Activated CD4-positive, alpha-beta T cell treated with anti-CD3 and anti-CD28 coated beads, Interleukin-2, amount 50 U/mL, for 4 hours (primary cell): ENCODE data around the gene MAP1LC3A.
"Not testable (repeated sequence)": the region's sequence is repeated elsewhere in the genome, so short reads cannot be mapped to it uniquely, and the experiment has no call there.

ENCODE experiments used
- DNase-seq, 2 experiments: peaks; one replicate each; pipeline ENCODE4 v3.0.0-alpha.2; 2020

The MAP1LC3A gene

DNA sequence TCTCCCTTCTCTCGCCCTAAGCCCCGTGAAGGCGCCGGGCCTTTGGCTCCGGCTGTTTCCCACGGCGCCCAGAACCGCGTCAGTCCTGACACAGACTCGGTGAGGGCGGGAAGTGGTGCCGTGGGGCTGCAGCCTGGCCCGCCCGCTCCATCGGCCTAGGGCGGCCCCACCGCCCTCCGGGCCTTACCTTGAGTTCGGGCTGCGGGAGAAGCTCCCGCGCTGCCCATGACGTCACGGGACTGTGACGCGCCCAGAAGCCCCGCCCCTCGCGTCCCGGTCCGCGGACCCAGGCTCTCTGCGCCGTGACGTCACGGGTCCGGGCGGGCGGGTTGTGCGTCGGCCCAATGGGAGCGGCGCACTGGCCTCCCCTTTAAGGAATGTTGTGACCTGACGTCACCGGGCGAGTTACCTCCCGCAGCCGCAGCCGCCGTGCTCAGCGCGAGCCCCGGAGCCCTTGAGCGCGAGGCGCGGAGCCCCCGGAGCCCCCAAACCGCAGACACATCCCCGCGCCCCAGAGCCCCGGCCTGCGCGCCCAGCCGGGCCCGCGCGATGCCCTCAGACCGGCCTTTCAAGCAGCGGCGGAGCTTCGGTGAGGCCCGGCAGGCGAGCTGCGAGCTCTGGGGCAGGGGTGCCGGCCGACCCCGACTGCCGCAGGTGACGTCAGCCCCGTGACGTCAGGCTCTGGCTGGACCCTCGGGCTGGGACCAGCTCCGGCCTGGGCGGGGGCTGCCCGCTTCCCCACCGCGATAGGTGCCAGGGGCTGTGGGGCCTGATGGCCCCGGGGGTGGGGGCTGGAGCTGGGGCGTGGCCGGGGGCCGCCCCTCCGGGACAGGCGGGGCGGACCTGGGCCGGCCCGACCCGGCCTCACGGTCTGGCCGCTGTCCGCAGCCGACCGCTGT lies at the start of gene MAP1LC3A:
MAP1LC3A (plus strand) TSS at position 399 of the 899 bp plus-strand sequence; CDS start at position 550, 151 bp downstream.
- DNase-seq, result peak; percentile 90 to 92

DNA sequence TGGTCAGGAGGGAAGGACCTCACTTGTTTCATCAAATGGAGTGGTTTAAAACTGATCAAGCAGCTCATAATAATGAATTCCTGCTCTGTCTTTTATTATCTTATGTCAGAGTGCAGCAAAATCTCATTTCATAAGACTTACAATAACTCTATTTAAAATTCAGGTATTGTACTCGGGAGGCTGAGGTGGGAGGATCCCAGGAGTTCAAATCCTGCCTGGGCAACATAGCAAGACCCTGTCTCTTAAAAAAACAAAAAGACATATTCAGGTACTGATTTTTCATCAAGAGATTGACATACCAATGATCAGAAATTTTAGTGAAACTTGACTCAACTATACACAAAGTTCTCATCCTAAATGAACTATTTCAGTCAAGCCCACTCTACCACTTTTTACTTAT lies 47.9 kb upstream of the MAP1LC3A start:
- no peak for DNase-seq

DNA sequence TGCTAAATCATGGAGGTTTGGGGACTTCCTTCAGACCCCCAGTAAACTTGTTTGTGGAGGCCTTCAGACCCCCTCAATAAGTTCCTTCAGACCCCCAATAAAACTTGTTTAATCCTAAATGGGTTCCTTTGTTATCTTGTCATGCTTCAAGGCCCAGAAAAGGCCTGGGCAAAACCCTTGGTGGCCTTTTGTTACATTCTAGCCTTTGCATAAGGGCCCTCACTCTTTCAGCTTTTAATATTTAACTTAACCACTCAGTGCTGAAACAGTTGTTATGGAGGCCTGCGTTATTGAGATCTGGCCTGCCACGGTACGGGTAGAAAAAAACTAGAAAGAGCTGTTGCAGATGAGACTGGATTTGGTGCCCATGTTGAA lies 46.6 kb upstream of the MAP1LC3A start:
- DNase-seq, result no peak

DNA sequence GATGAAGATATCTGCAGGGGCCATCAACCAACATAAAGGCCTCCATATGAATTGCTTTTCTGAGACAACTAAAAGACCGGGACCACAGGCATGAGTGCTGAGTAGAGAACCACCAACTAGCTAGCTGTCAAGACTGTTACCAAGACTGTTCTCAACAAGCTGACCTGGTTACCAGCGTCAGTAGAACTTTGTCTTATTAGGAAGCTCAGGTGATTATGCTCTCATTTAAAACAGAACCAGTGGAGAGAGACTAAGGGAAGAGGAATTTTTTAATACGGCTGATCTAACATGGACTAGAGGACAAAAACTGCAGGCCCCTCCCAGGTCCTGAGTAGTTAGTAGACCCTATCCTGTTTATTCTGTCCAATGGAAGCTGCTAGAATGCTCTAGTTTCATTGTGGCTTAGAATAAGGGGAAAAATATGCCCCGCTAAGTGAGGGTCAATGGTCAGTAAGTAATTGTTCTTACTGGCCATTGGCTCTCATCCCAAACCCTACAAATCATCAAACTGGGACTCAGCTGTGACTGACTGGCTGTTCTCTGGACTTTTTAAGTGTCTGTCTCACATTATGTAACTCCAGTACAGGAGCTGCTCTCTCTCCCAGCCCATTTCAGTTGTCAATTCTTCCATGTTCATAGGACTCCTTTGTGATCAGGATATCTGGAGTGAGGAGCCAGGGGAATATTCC lies 46.1 kb upstream of the MAP1LC3A start:
- no peak for DNase-seq

DNA sequence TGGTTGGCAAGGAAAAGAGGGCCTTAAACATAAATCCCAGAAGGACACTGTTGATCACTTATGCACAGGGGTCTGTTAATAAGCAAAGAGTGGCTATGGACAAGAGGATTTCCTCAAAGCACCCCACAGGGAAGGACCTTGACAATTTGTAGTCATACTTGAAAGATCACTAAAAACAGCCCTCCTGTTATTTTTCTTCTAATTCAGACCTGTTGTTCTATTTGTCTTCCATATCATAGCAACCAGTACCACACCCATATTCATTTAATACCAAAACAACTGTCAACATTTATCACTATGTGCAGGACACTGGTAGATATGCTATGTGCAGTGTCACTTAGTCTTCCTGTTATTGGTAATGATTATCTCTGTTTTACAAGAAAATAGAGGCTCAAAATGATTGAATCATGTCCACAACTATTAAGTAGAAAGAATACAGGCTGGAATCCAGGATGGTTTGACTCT lies 45.5 kb upstream of the MAP1LC3A start:
- no peak for DNase-seq

- not testable (repeated sequence) for DNase-seq
These were observed 44.5 kb upstream of the MAP1LC3A start for GRCh38 chr20:34514034-34514433.

DNA sequence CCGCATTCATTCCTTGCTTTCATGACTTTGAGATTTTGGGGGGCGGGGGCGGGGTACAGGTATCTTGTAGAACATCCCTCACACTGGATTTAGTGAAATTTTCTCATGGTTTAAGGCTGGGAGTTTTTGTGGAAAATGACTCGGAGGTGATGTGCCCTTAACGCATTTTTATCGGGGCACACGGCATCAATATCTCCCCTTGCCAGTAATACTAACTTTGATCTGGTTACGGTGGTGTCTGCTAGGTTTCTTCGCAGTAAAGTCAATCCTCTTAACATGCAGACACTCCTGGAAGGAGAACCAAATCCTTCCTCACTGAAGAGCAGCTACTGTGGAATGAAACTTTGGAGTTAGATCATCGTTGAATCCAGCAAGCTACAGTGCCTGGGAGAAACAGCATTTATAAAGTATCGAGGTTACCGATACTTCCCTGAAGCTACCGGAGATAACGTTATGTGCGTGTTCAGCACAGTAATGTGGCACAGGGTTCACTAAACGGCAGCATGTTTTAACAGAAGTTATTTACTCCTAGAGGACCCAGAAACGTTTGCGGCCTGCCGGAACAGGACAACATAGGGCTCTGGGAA lies 43.5 kb upstream of the MAP1LC3A start:
- DNase-seq, result no peak

- peak; percentile 60 to 62 for DNase-seq
These were observed 42.9 kb upstream of the MAP1LC3A start for GRCh38 chr20:34515484-34516246.

- peak; percentile 93 to 94 for DNase-seq
These were observed 42.0 kb upstream of the MAP1LC3A start, which contains the start of gene DYNLRB1 for GRCh38 chr20:34516247-34517113. Gene DYNLRB1 (plus strand): TSS chr20:34516422. CDS start chr20:34516459, 37 bp downstream.

DNA sequence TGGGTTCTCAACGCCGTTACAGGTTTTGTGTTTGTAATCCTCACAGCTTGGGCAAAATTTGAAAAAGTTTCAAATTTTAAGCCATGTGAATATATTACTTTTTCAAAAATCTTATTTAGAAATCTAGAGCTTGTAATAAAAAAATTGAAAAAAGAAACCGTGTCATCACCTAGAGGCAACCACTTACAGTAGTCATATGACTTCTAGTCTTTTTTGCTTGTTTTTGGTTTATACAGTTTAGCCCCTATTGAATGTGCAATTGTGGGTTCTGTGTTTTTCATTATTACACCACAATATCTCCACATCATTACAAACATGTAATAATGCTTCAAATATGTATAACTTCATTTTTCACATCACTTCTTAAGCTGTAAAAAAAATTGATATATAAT lies 41.4 kb upstream of the MAP1LC3A start:
- no peak for DNase-seq

DNA sequence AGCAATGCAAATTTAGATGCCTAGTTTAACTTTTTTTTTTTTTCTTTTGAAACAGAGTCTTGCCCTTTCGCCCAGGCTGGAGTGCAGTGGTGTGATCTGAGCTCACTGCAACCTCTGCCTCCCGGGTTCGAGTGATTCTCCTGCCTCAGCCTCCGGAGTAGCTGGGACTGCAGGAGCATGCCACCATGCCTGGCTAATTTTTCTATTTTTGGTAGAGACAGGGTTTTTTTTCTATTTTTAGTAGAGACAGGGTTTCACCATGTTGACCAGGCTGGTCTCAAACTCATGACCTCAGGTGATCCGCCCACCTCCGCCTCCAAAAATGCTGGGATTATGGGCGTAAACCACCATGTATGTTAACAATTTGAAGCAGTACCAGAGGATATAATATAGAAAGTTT lies 39.7 kb upstream of the MAP1LC3A start:
- DNase-seq, result not testable (repeated sequence)

GRCh38 chr20:34519841-34520240 lies 38.7 kb upstream of the MAP1LC3A start:
- not testable (repeated sequence) for DNase-seq

DNA sequence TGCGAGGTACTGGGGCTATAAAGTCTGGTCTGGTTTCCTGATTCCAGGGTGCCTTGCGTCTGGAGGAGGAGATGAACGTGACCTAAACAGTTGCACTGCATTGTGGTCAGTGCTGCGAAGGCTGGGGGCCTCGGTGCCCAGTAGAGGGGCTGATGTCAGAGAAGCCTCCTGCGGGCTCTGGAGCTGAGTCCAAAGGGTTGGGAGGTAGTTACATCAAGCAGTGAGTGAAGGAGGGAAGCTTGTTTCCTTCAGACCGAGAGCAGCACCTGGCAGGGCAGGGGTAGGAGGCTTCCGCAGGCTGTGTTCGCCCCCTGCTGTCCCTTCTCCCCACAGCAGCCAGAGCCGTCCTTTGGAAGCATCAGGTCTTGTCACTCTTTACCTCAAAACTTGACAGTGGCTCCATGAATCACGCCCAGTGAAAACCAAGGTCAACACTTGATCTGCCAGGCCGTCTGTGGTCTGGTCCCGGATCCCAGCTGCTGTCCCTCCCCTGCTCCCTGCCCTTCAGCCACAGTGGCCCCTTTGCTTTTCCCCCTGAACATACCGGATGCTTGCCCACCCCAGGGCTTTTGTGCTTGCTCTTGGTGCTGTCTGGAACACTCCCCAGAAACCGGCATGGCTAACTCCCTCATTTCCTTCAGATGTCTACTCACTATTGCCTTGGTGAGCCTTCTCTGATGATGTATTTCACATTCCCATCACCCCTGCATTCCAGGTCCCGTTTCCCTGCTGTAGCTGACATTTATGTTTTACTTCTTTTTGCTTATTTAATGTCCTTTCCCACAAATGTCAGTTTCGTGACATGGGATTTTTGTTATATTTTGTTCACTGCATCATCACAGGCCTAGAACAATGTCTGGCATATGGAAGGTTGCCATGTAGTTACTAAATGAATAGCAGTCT lies 35.3 kb upstream of the MAP1LC3A start:
- DNase-seq, result peak; percentile 52 to 56

DNA sequence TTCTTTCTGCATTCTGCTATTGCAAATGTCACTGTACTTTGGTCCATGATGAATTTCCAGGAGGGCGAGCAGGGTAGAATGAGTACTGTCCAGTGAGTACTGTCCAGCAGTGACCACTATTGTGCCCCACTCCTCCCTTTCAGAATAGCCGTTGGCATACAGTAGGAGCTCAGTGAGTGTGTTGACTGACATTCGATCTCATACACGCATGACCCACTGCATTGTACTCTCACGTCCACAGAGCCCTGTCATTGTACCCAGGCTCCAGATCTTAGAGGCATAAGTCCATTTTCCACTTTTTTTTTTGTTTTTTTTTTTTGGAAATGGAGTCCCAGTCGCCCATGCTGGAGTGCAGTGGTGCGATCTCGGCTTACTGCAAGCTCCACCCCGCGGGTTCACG lies 34.1 kb upstream of the MAP1LC3A start:
- DNase-seq, result no peak

GRCh38 chr20:34525342-34525708 lies 33.2 kb upstream of the MAP1LC3A start:
- no peak for DNase-seq

- DNase-seq, result no peak
These were observed 32.7 kb upstream of the MAP1LC3A start for GRCh38 chr20:34525709-34526416.

- DNase-seq, result no peak
These were observed 32.1 kb upstream of the MAP1LC3A start for GRCh38 chr20:34526466-34526865.

- DNase-seq, result no peak
These were observed 31.5 kb upstream of the MAP1LC3A start for GRCh38 chr20:34527016-34527415.

- no peak for DNase-seq
These were observed 29.6 kb upstream of the MAP1LC3A start for GRCh38 chr20:34528921-34529297.

GRCh38 chr20:34529742-34530141 lies 28.8 kb upstream of the MAP1LC3A start:
- no peak for DNase-seq
